NCI-H526 treated with DMSO at 0.1 percent for 48 hours (cell line): ENCODE results near the gene DAND5.

Source experiments
- DNase-seq: peaks from one replicate; lab custom pipeline; 2025; lab: John Stamatoyannopoulos, UW

The DAND5 gene

DNA sequence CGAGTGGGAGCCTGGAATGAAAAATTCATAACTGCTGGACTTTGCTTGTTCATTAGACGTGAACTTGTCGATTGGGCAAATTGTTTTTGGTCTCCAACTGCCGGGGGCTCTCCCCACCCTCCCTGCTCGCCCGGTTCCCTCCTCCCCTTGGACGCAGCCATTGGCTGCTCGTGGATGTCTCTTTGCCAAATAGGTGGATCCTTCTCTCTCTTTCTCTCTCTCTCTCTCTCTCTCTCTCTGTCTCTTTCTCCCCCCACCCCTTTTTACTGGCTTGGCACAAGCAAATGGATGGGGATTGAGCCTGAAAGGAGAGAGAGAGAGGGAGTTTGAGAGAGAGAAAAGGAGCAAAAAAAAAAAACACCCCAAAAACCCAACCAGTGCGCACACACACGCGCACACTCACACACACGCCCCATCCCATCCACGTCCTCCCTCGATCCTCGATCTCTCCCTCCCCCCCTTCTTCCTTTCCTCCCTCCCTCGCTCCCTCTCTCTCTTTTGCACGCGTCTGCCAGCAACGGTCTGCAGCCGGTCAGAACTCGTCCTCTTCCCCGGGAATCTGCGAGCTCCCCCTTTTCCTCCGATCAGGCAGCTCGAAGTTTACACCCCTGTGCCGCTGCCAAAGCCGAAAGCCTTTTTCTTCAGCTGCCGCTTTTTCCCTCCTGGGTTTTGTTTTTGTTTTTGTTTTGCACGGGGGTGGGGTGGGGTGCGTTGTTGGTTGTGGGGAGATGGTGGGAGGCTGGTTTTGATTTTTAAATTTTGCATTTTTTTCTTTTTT is 53.7 kb downstream of the DAND5 start:
- peak; percentile 53 for DNase-seq

DNA sequence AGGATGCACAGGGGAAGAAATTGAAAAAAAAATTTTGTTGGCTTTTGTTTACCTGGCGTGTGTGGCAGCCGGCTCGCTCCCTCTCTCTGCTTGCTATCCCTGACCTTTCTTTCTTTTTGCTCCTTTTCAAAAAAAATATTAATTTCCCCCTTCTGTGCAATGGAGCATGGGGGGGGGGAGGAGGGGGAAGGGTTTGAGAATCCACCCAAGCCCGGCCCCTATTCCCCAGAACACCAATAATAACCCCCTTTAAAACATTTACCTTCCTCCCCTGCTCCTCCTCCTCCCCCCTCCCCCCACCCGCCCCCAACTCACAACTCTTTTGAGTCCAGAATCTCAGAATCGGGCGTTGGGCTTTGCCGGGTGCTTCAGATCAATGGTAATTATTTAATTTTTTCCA is 54.3 kb downstream of the DAND5 start:
- DNase-seq = no peak
